Lower lobe of right lung (tissue), 2 donors: ENCODE data around the gene EEFSEC. TPM values are rescaled to one million over a fixed set of nuclear protein-coding genes. Genes with fewer than 3 reads are reported as not detected.

Experiments
- ATAC-seq, 2 donors: fragments of 200-7000 bp; cut with Tn5 transposase; one replicate each; pipeline ENCODE4 v1.9.1; 2020 to 2022; ENCODE audit warnings: mild to moderate bottlenecking in 2 of 2, moderate library complexity in 2 of 2
- DNase-seq: peaks from one replicate; pipeline ENCODE4 v3.0.0-alpha.2; 2020
- H3K27ac ChIP-seq: fragments of 200-600 bp; one replicate; pipeline ENCODE4 v1.8.0; 2022
- H3K27me3 ChIP-seq: fragments of 200-600 bp; one replicate; pipeline ENCODE4 v1.8.0; 2022; ENCODE audit warnings: low read depth
- H3K36me3 ChIP-seq: fragments of 200-600 bp; one replicate; pipeline ENCODE4 v1.8.0; 2022; ENCODE audit warnings: mild to moderate bottlenecking
- H3K4me1 ChIP-seq: fragments of 200-600 bp; one replicate; pipeline ENCODE4 v1.8.0; 2022
- H3K4me3 ChIP-seq: fragments of 200-600 bp; one replicate; pipeline ENCODE4 v1.8.0; 2022; ENCODE audit warnings: mild to moderate bottlenecking
- H3K9me3 ChIP-seq: fragments of 200-600 bp; one replicate; pipeline ENCODE4 v1.8.0; 2022
- CTCF ChIP-seq: fragments of 200-600 bp; IDR thresholded peaks from one replicate; pipeline ENCODE4 v1.8.0; 2022; ENCODE audit warnings: antibody characterized with exemption, mild to moderate bottlenecking
- intact Hi-C: fragments of 100-400 bp; cut with DNase I; formaldehyde crosslinking; loops from one replicate; pipeline ENCODE4 v1.11.0; 2022
- total RNA-seq: library from RNA; stranded (reverse); fragmentation: NEBNext Ultra II Directional; extraction: Animal tissue kit (Norgen Biotek cat#: 25700); gene quantifications from one replicate; pipeline ENCODE4 v1.2.1, GENCODE V29; 2021
- donor health status: DM: no; HTN: yes; CAD: no; lungs with severe emphysema.

Gene EEFSEC
- total RNA-seq, 1 donor from 2014 or later, result 15.6 TPM

GRCh38 chr3:128201158-128201755 is 48.0 kb downstream of the EEFSEC start:
- DNase-seq (no peak), ATAC-seq (no peak)
- H3K4me3 ChIP-seq, result no peak overlapping the region
- H3K9me3 ChIP-seq, result no peaks in the 10 kb centered on the region
- intact Hi-C loops, result no loop called here
- no peak overlapping the region for H3K27ac ChIP-seq
- no peaks in the 10 kb centered on the region for H3K27me3 ChIP-seq
- H3K36me3 ChIP-seq, result no peaks in the 10 kb centered on the region
- TF ChIP-seq CTCF, result no peak
- no peaks in the 10 kb centered on the region for H3K4me1 ChIP-seq

GRCh38 chr3:128203169-128203568 is 49.9 kb downstream of the EEFSEC start:
- no peak for TF ChIP-seq CTCF
- ATAC-seq (no peak), DNase-seq (no peak)
- H3K4me1 ChIP-seq, result no peaks in the 10 kb centered on the region
- no peak overlapping the region for H3K27ac ChIP-seq
- H3K9me3 ChIP-seq, result no peaks in the 10 kb centered on the region
- H3K4me3 ChIP-seq, result no peak overlapping the region
- intact Hi-C loops, result no loop called here
- no peaks in the 10 kb centered on the region for H3K36me3 ChIP-seq
- H3K27me3 ChIP-seq, result no peaks in the 10 kb centered on the region

GRCh38 chr3:128205558-128206145 is 52.4 kb downstream of the EEFSEC start:
- no peaks in the 10 kb centered on the region for H3K36me3 ChIP-seq
- no peak for DNase-seq
- TF ChIP-seq CTCF, result no peak
- intact Hi-C loops, result no loop called here
- ATAC-seq, result no peak
- no peaks in the 10 kb centered on the region for H3K27me3 ChIP-seq
- no peaks in the 10 kb centered on the region for H3K4me1 ChIP-seq
- H3K27ac ChIP-seq, result no peak overlapping the region
- no peak overlapping the region for H3K4me3 ChIP-seq
- no peaks in the 10 kb centered on the region for H3K9me3 ChIP-seq

- intact Hi-C loops, result no loop called here
- Histone ChIP-seq H3K36me3 (no peaks in the 10 kb centered on the region), H3K27ac (no peak overlapping the region), H3K4me1 (no peaks in the 10 kb centered on the region), H3K27me3 (no peaks in the 10 kb centered on the region), H3K9me3 (no peaks in the 10 kb centered on the region), H3K4me3 (no peak overlapping the region)
- no peak for DNase-seq
- no peak for ATAC-seq
- no peak for TF ChIP-seq CTCF
Measured at GRCh38 chr3:128207951-128208350, 54.7 kb downstream of the EEFSEC start.

- Histone ChIP-seq H3K9me3 (no peaks in the 10 kb centered on the region), H3K27me3 (no peaks in the 10 kb centered on the region), H3K36me3 (no peaks in the 10 kb centered on the region), H3K4me3 (no peak overlapping the region), H3K27ac (no peak overlapping the region), H3K4me1 (no peaks in the 10 kb centered on the region)
- intact Hi-C loops, result no loop called here
- no peak for TF ChIP-seq CTCF
- no peak for DNase-seq
- no peak for ATAC-seq
Measured at GRCh38 chr3:128210711-128211110, 57.4 kb downstream of the EEFSEC start.
